WTC11 (cell line): Measurements from ENCODE around the gene DMXL2. TPM values are rescaled to one million over a fixed set of nuclear protein-coding genes. Genes with fewer than 3 reads are reported as not detected.

Experiments used
- ATAC-seq: fragments of 200-7000 bp; cut with Tn5 transposase; 2 replicates; pipeline ENCODE4 v1.10.0; 2021; ENCODE audit warnings: mild to moderate bottlenecking, moderate library complexity
- CTCF ChIA-PET: fragments of 300-600 bp; sonication (Branson Sonifier 250); formaldehyde crosslinking; loops from one replicate; lab custom pipeline; 2021; ENCODE audit warnings: antibody characterized with exemption; lab: Charles Lee
- POLR2A ChIA-PET: fragments of 350-600 bp; sonication (Branson Sonifier 250); formaldehyde crosslinking; loops from one replicate; lab custom pipeline; 2021; ENCODE audit warnings: antibody characterized with exemption; lab: Charles Lee
- DNase-seq: peaks from one replicate; pipeline ENCODE4 v3.0.0; 2021; ENCODE audit warnings: low spot score
- H3K27ac Mint-ChIP-seq: 2 replicates; pipeline ENCODE4 v1.8.0; 2021; ENCODE audit warnings: mixed read lengths
- H3K27me3 Mint-ChIP-seq: 2 replicates; pipeline ENCODE4 v1.8.0; 2021; ENCODE audit warnings: low read depth, mild to moderate bottlenecking, moderate library complexity, mixed read lengths
- H3K36me3 Mint-ChIP-seq: 2 replicates; pipeline ENCODE4 v1.8.0; 2021; ENCODE audit warnings: mixed read lengths
- H3K4me1 Mint-ChIP-seq: 2 replicates; pipeline ENCODE4 v1.8.0; 2022; ENCODE audit warnings: mixed read lengths
- H3K4me3 Mint-ChIP-seq: 2 replicates; pipeline ENCODE4 v1.8.0; 2021; ENCODE audit warnings: mild to moderate bottlenecking, moderate library complexity, mixed read lengths
- H3K9me3 Mint-ChIP-seq: 2 replicates; pipeline ENCODE4 v1.8.0; 2021; ENCODE audit warnings: mixed read lengths
- ARID4B ChIP-seq: sonication (generic); formaldehyde crosslinking; IDR thresholded peaks from 2 replicates; pipeline ENCODE4 v1.8.0; 2023; ENCODE audit warnings: missing genetic modification reagents, mild to moderate bottlenecking, borderline replicate concordance
- CBFB ChIP-seq: sonication (generic); formaldehyde crosslinking; IDR thresholded peaks from 2 replicates; pipeline ENCODE4 v1.8.1; 2022; ENCODE audit warnings: mild to moderate bottlenecking, low read depth, missing genetic modification reagents
- ERG ChIP-seq: fragments of 250-450 bp; sonication (Bioruptor Pico); IDR thresholded peaks from 2 replicates; pipeline ENCODE4 v1.8.0; 2021; ENCODE audit warnings: mild to moderate bottlenecking
- MYBL2 ChIP-seq: sonication (generic); formaldehyde crosslinking; IDR thresholded peaks from 2 replicates; pipeline ENCODE4 v1.8.1; 2023; ENCODE audit warnings: mild to moderate bottlenecking, moderate library complexity, missing genetic modification reagents
- NFE2L1 ChIP-seq: sonication (generic); formaldehyde crosslinking; IDR thresholded peaks from 2 replicates; pipeline ENCODE4 v1.8.1; 2023; ENCODE audit warnings: missing genetic modification reagents
- NR2C2 ChIP-seq: sonication (generic); formaldehyde crosslinking; IDR thresholded peaks from 2 replicates; pipeline ENCODE4 v1.8.0; 2022; ENCODE audit warnings: mild to moderate bottlenecking, missing genetic modification reagents
- PREB ChIP-seq: sonication (generic); formaldehyde crosslinking; IDR thresholded peaks from 2 replicates; pipeline ENCODE4 v1.8.1; 2022; ENCODE audit warnings: mild to moderate bottlenecking, missing genetic modification reagents, moderate library complexity, borderline replicate concordance
- RORB ChIP-seq: fragments of 250-450 bp; sonication (Bioruptor Pico); IDR thresholded peaks from 2 replicates; pipeline ENCODE4 v1.9.0; 2021; ENCODE audit warnings: mild to moderate bottlenecking
- STAT6 ChIP-seq: sonication (generic); formaldehyde crosslinking; conservative IDR thresholded peaks from 2 replicates; pipeline ENCODE4 v1.8.1; 2023; ENCODE audit warnings: mild to moderate bottlenecking, low read depth, missing genetic modification reagents, moderate library complexity
- ZNF219 ChIP-seq: sonication (generic); formaldehyde crosslinking; IDR thresholded peaks from 2 replicates; pipeline ENCODE4 v1.8.0; 2023; ENCODE audit warnings: missing genetic modification reagents, mild to moderate bottlenecking, borderline replicate concordance
- ZNF263 ChIP-seq: sonication (generic); formaldehyde crosslinking; IDR thresholded peaks from 2 replicates; pipeline ENCODE4 v1.8.1; 2022; ENCODE audit warnings: low read depth, mild to moderate bottlenecking, moderate library complexity, missing genetic modification reagents
- total RNA-seq: library from RNA; stranded (reverse); gene quantifications from 3 replicates; pipeline ENCODE4 v1.2.3, GENCODE V29; 2021
- TF ChIP-seq, protein P1 (sequence below): sonication (generic); formaldehyde crosslinking; IDR thresholded peaks from 2 replicates; pipeline ENCODE4 v1.8.1; 2023; ENCODE audit warnings: mild to moderate bottlenecking, missing genetic modification reagents, borderline replicate concordance
- TF ChIP-seq, protein P2 (sequence below): sonication (generic); formaldehyde crosslinking; IDR thresholded peaks from 2 replicates; pipeline ENCODE4 v1.8.0; 2023; ENCODE audit warnings: missing genetic modification reagents
- TF ChIP-seq, protein P3 (sequence below): fragments of 250-450 bp; sonication (Bioruptor Pico); IDR thresholded peaks from 2 replicates; pipeline ENCODE4 v1.9.0; 2021; ENCODE audit warnings: mild to moderate bottlenecking

DMXL2 gene
- total RNA-seq, 1 experiment from 2014 or later: 10.4 TPM

- Mint-ChIP-seq H3K36me3 (no peaks in the 10 kb centered on the region), H3K27me3 (peaks cover 42% of the 10 kb centered on the region), H3K4me1 (peaks cover 19% of the 10 kb centered on the region), H3K9me3 (peaks cover 4% of the 10 kb centered on the region; the same call in 1 of the 2 replicates), H3K4me3 (no peak overlapping the region), H3K27ac (no peak overlapping the region)
- ATAC-seq: no peak
- POLR2A ChIA-PET: interaction anchor here (0.6 kb wide), 1 partner anchor 855 kb away, joined by 4 read pairs; no protein-coding TSS in a partner anchor
- CTCF ChIA-PET: interaction anchor here (1.4 kb wide), 1 partner anchor 157 kb away, joined by 4 read pairs; no protein-coding TSS in a partner anchor
- TF ChIP-seq ZNF263 (CRISPR knock-in tag) (no peak), ERG (CRISPR knock-in tag) (no peak), ZNF219 (no peak), NFE2L1 (CRISPR knock-in tag) (no peak), ARID4B (CRISPR knock-in tag) (no peak), MYBL2 (CRISPR knock-in tag) (no peak), PREB (no peak), RORB (CRISPR knock-in tag) (no peak), NR2C2 (CRISPR knock-in tag) (no peak), STAT6 (CRISPR knock-in tag) (no peak), CBFB (CRISPR knock-in tag) (no peak)
- TF ChIP-seq, protein P1, sequence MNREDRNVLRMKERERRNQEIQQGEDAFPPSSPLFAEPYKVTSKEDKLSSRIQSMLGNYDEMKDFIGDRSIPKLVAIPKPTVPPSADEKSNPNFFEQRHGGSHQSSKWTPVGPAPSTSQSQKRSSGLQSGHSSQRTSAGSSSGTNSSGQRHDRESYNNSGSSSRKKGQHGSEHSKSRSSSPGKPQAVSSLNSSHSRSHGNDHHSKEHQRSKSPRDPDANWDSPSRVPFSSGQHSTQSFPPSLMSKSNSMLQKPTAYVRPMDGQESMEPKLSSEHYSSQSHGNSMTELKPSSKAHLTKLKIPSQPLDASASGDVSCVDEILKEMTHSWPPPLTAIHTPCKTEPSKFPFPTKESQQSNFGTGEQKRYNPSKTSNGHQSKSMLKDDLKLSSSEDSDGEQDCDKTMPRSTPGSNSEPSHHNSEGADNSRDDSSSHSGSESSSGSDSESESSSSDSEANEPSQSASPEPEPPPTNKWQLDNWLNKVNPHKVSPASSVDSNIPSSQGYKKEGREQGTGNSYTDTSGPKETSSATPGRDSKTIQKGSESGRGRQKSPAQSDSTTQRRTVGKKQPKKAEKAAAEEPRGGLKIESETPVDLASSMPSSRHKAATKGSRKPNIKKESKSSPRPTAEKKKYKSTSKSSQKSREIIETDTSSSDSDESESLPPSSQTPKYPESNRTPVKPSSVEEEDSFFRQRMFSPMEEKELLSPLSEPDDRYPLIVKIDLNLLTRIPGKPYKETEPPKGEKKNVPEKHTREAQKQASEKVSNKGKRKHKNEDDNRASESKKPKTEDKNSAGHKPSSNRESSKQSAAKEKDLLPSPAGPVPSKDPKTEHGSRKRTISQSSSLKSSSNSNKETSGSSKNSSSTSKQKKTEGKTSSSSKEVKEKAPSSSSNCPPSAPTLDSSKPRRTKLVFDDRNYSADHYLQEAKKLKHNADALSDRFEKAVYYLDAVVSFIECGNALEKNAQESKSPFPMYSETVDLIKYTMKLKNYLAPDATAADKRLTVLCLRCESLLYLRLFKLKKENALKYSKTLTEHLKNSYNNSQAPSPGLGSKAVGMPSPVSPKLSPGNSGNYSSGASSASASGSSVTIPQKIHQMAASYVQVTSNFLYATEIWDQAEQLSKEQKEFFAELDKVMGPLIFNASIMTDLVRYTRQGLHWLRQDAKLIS: no peak
- TF ChIP-seq, protein P2, sequence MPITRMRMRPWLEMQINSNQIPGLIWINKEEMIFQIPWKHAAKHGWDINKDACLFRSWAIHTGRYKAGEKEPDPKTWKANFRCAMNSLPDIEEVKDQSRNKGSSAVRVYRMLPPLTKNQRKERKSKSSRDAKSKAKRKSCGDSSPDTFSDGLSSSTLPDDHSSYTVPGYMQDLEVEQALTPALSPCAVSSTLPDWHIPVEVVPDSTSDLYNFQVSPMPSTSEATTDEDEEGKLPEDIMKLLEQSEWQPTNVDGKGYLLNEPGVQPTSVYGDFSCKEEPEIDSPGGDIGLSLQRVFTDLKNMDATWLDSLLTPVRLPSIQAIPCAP: no peak
- TF ChIP-seq, protein P3, sequence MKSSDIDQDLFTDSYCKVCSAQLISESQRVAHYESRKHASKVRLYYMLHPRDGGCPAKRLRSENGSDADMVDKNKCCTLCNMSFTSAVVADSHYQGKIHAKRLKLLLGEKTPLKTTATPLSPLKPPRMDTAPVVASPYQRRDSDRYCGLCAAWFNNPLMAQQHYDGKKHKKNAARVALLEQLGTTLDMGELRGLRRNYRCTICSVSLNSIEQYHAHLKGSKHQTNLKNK (CRISPR knock-in tag): no peak
- DNase-seq: no peak
These were observed 3.1 kb downstream of the DMXL2 start for GRCh38 chr15:51619331-51620035.
